GM12878 (cell line): ENCODE results near the gene JAG1. TPM values are rescaled to one million over a fixed set of nuclear protein-coding genes. Genes with fewer than 3 reads are reported as not detected.

ENCODE experiments used
- BCL3 ChIP-seq: IDR thresholded peaks from 2 replicates; pipeline ENCODE4 v1.6.1; 2011; ENCODE audit warnings: borderline replicate concordance, low read depth, mild to moderate bottlenecking, moderate library complexity, low read length; ENCODE audit not compliant: insufficient read depth, poor library complexity, severe bottlenecking
- CBFB ChIP-seq: IDR thresholded peaks from 2 replicates; pipeline ENCODE4 v1.6.1; 2016; ENCODE audit warnings: antibody characterized with exemption, low read depth
- CBX5 ChIP-seq: sonication (generic); IDR thresholded peaks from 2 replicates; pipeline ENCODE4 v1.6.1; 2016; ENCODE audit warnings: low read depth, moderate library complexity, mild to moderate bottlenecking, inconsistent platforms
- EP300 ChIP-seq, 2 experiments: fragments of 150-350 bp in 1 of 2; IDR thresholded peaks; 2 replicates each; pipeline ENCODE4 v1.6.1; 2011 to 2012; ENCODE audit warnings: low read depth in 2 of 2, low read length in 2 of 2, borderline replicate concordance in 1 of 2, improper control_type of control experiment in 1 of 2, inconsistent platforms in 1 of 2; ENCODE audit not compliant: control insufficient read depth in 1 of 2
- EZH2 ChIP-seq: IDR thresholded peaks from 2 replicates; pipeline ENCODE4 v1.6.1; 2012; ENCODE audit warnings: low read depth, mild to moderate bottlenecking, control low read depth, inconsistent platforms, low read length, borderline replicate concordance; ENCODE audit not compliant: control insufficient read depth
- FOXK2 ChIP-seq: fragments of 450-650 bp; IDR thresholded peaks from 2 replicates; pipeline ENCODE4 v1.6.1; 2017; ENCODE audit warnings: mild to moderate bottlenecking, moderate library complexity
- FOXM1 ChIP-seq: IDR thresholded peaks from 2 replicates; pipeline ENCODE4 v1.6.1; 2012; ENCODE audit warnings: low read depth, mild to moderate bottlenecking, inconsistent platforms, low read length, moderate library complexity
- GABPA ChIP-seq: IDR thresholded peaks from 2 replicates; pipeline ENCODE4 v1.6.1; 2014; ENCODE audit warnings: antibody characterized with exemption, low read depth, mild to moderate bottlenecking, inconsistent platforms
- IKZF1 ChIP-seq: fragments of 450-650 bp; conservative IDR thresholded peaks from 2 replicates; pipeline ENCODE4 v1.6.1; 2017; ENCODE audit warnings: antibody characterized with exemption, mild to moderate bottlenecking
- MYC ChIP-seq: IDR thresholded peaks from 2 replicates; pipeline ENCODE4 v1.6.1; 2011; ENCODE audit warnings: mild to moderate bottlenecking, low read length, moderate library complexity, inconsistent platforms; ENCODE audit not compliant: insufficient read depth, insufficient replicate concordance, insufficient read length, severe bottlenecking
- NFIC ChIP-seq: IDR thresholded peaks from 2 replicates; pipeline ENCODE4 v1.6.1; 2012; ENCODE audit warnings: low read depth, mild to moderate bottlenecking, inconsistent platforms, low read length, moderate library complexity
- NFXL1 ChIP-seq: fragments of 450-650 bp; IDR thresholded peaks from 2 replicates; pipeline ENCODE4 v1.6.1; 2017; ENCODE audit warnings: antibody characterized with exemption, mild to moderate bottlenecking, borderline replicate concordance
- NR2C2 ChIP-seq: IDR thresholded peaks from 2 replicates; pipeline ENCODE4 v1.6.1; 2011; ENCODE audit warnings: borderline replicate concordance, low read depth; ENCODE audit not compliant: control insufficient read depth, insufficient read length
- NRF1 ChIP-seq: conservative IDR thresholded peaks from 2 replicates; pipeline ENCODE4 v1.6.1; 2011; ENCODE audit warnings: mild to moderate bottlenecking, low read depth, low read length, improper control_type of control experiment
- PML ChIP-seq: IDR thresholded peaks from 2 replicates; pipeline ENCODE4 v1.6.1; 2012; ENCODE audit warnings: low read length, inconsistent platforms
- POLR2AphosphoS2 ChIP-seq: IDR thresholded peaks from 2 replicates; pipeline ENCODE4 v1.6.1; 2011; ENCODE audit warnings: low read depth, mild to moderate bottlenecking, low read length, improper control_type of control experiment, moderate library complexity
- POLR2AphosphoS5 ChIP-seq: IDR thresholded peaks from 2 replicates; pipeline ENCODE4 v1.6.1; 2011; ENCODE audit warnings: mild to moderate bottlenecking, low read length, inconsistent platforms
- POU2F2 ChIP-seq: IDR thresholded peaks from 3 replicates; pipeline ENCODE4 v1.6.1; 2011; ENCODE audit warnings: low read depth, mild to moderate bottlenecking, low read length, borderline replicate concordance
- RELA ChIP-seq: fragments of 450-650 bp; IDR thresholded peaks from 2 replicates; pipeline ENCODE4 v1.8.0; 2014; ENCODE audit warnings: borderline replicate concordance; ENCODE audit not compliant: partially characterized antibody
- REST ChIP-seq: IDR thresholded peaks from 2 replicates; pipeline ENCODE4 v1.6.1; 2012; ENCODE audit warnings: mild to moderate bottlenecking, low read depth, low read length
- SREBF2 ChIP-seq: IDR thresholded peaks from 2 replicates; pipeline ENCODE4 v1.6.1; 2012; ENCODE audit warnings: mild to moderate bottlenecking, low read length
- SUPT20H ChIP-seq: IDR thresholded peaks from 2 replicates; pipeline ENCODE4 v1.6.1; 2011; ENCODE audit warnings: low read depth, mild to moderate bottlenecking, low read length, moderate library complexity, borderline replicate concordance; ENCODE audit not compliant: control insufficient read depth
- SUZ12 ChIP-seq: fragments of 200-600 bp; sonication (generic); IDR thresholded peaks from one replicate; pipeline ENCODE4 v1.6.1; 2018; ENCODE audit warnings: antibody characterized with exemption, mild to moderate bottlenecking; ENCODE audit not compliant: unreplicated experiment
- ZBED1 ChIP-seq: IDR thresholded peaks from 2 replicates; pipeline ENCODE4 v1.6.1; 2016; ENCODE audit warnings: borderline replicate concordance
- ZNF207 ChIP-seq: fragments of 450-650 bp; IDR thresholded peaks from 2 replicates; pipeline ENCODE4 v1.6.1; 2014; ENCODE audit warnings: antibody characterized with exemption, mild to moderate bottlenecking, borderline replicate concordance
- polyA plus RNA-seq, 11 experiments: library from polyadenylated mRNA; depleted of rRNA in 4 of 11; unstranded in 6 of 11; stranded (reverse) in 5 of 11; fragments of >200 nt; fragmentation: Nextera tagmentation in 4 of 11; fragmentation: Illumina TruSeq in 1 of 11; extraction: Ambion mirVana in 4 of 11; extraction: Trizol in 1 of 11; gene quantifications; 1 replicate in 1 of 11; 2 replicates in 10 of 11; pipeline versions ENCODE4 v1.2.1 to v1.2.3, GENCODE V29; 2011 to 2016; ENCODE audit warnings: inconsistent platforms in 2 of 11, missing spikeins in 2 of 11, low read depth in 1 of 11
- total RNA-seq, 4 experiments: library from RNA; depleted of rRNA in 3 of 4; stranded (reverse); fragments of >200 nt in 3 of 4; fragmentation: Illumina TruSeq in 1 of 4; extraction: Trizol in 1 of 4; gene quantifications; 2 replicates each; pipeline versions ENCODE4 v1.2.1 to v1.2.3, GENCODE V29; 2013 to 2021

Gene JAG1
- total and polyA plus RNA-seq, 10 of the 15 experiments (the other 5 are each of a cell fraction or from before 2014, with no cell fraction given) = 0.66 to 6.9 (median 1.8) TPM

DNA sequence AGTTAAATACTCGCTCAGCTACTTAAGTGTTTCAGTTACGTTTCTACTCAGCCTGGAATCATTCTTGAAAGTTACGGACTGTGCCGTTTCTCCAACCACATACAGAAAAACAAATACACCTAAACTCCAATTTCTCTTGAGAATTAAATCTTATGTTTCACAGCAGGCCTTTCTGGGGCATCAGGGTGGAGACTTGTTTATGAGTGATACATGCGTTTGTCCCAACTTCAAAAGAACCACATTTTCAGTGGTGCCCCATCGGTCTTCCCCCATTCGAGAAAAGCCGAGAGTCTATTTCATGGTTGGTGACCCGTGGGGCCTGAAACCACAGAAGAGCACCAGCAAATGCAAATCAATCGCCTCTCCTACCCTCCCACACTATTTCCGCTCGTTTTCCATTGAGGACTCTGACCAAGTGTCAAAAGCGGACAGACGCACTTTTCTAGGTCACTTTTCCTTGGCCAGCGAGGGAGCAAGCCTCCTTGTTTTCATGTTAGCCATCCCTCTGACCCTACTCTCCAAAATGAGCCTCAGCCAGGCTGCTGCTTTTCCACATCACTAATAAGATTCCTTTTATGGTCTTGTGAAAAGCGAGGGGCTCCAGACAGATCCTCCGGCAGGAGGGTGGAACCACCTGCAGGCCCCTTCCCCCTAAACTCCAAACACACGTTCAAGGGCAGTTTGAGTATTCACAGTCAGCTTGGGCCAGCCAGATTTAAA is 3.1 kb downstream of the JAG1 start (continued):
- TF ChIP-seq ZBED1 (peak; percentile 84; the same call in 1 of the 2 replicates), POU2F2 (peak; percentile 97), FOXM1 (no peak), POLR2AphosphoS2 (no peak), RELA (no peak), MYC (no peak), NFIC (peak; percentile 75), IKZF1 (peak; percentile 93), PML (no peak), REST (no peak), SUZ12 (no peak), NFXL1 (no peak), GABPA (0 out of 2 replicates have a peak, but pooled peaks have one; percentile 36), POLR2AphosphoS5 (peak; percentile 70), NR2C2 (no peak), EP300 (IDR thresholded peaks at IDR 0.05; ENCODE audit: borderline replicate concordance in 1 of 2, control insufficient read depth in 1 of 2, low read depth in 2 of 2, low read length in 2 of 2) (peak; percentile 30 to 69; a peak in 2 of 4 replicates), EZH2 (no peak), FOXK2 (no peak), SREBF2 (no peak), CBFB (peak; percentile 90), BCL3 (peak; percentile 81), CBX5 (peak; percentile 33; the same call in 1 of the 2 replicates), SUPT20H (no peak), ZNF207 (no peak), NRF1 (no peak)
